Stimulated activated naive CD8-positive, alpha-beta T cell treated with anti-CD3 and anti-CD28 coated beads, Interleukin-15, Interleukin-2, amounts not matched to agents 100 U/mL and 50 U/mL, for 24 hours (primary cell): ENCODE results near the gene DLGAP1.
"Not testable (repeated sequence)": the region's sequence is repeated elsewhere in the genome, so short reads cannot be mapped to it uniquely, and the experiment has no call there.

Experiments
- ATAC-seq: fragments of 150-1000 bp; cut with Tn5 transposase; one replicate; pipeline ENCODE4 v1.10.0; 2021
- DNase-seq: peaks from one replicate; pipeline ENCODE4 v3.0.0; 2021

The DLGAP1 gene

DNA sequence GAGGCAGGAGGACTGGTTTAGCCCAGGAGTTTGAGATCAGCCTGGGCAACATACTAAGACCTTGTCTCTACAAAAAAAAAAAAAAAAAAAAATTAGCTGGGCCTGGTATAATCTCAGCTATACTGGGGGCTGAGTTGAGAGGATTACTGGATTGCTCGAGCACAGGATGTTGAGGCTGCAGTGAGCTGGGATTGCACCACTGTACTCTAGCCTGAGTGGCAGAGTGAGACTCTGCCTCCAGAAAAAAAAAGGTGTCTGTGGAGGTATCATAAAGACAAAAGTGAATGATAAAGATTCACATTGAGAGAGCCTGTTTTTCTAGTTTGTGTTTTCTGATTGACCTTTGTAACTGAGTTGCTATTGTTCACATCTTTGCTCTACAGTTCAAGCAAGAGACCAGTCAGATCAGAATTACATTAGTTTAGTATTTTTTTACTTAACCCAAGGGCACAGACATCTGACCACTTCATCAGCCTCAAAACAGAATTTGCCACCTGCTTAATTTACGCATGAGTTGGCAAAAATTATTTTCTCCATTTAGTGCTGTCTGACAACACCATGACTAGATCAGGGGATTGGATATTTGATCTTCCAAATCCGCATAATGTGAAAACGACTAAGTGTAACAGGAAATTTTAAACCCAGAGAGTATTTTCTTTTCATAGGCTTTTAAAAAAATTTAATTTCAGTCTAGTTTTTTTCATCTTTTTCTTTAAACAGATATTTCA is 734.1 kb downstream of the DLGAP1 start:
- DNase-seq (no peak), ATAC-seq (no peak)

DNA sequence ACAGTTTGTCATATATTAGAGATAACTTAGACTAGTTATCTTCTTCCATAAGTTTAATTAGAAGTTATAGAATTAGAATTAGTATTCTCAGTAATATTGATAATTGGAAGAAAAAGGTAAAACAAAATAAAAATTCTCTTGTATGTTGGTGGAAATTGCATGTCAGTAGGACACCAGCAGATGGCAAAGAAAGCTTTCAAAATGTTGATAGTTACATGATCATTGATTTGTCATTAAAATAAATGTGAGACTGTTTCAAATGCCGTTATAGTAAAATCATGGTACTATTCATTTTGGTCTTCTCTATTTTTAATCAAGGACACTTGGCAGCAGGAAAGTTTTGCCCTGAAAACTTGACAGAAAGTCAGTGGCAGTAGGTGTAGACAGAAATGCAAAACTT is 734.9 kb downstream of the DLGAP1 start:
- DNase-seq = no peak
- ATAC-seq = no peak

DNA sequence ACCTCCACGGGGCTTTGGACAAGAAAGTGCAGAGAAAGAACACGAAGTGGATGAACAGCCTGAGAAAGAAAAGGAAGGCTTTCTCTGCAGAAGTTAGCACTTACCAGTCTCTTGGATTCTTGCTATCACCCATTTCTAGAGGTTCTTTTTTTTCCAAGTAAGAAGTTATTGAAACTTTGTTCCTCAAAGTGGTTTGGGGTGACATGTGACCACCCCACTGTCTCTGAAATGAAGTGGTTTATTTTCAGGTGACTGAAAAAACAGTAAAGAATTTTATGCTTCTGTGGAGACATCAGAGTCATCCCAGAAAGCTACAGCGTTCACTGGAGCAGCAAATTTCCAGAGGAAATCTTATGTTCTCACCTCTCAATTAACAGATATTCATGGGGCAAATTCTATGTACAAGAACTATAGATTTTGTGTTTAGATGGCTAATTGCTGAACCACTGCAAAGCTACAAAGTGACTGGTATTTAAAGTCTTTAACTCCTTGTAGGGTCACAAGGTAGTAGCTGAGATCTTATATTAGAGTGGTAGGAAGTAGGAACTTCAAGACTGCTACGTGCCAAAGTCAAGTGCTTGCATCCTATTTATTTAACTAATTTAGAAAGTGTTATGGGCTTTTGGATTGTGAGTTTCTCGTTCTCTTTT is 737.6 kb downstream of the DLGAP1 start:
- DNase-seq (no peak), ATAC-seq (no peak)

DNA sequence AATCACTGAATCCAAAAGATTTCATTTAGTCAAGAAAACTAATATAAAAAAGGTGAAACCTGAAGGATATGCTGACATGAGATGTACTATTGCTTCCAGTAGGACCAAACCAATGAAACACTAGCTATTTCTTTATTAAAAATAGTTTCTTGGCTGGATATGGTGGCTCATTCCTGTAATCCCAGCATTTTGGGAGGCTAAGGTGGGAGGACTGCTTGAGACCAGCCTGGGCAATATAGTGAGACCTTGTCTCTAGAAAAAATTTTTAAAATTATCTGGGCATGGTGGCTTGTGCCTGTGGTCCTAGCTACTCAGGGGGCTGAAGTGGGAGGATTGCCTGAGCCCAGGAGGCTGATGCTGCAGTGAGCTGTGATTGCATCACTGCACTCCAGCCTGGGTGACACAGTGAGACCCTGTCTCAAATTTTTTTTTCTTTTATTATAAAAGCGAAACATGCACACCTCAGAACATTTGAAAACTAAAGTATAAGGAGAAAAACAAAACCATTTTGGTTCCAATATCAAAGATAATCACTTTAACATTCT is 738.9 kb downstream of the DLGAP1 start:
- ATAC-seq = no peak
- no peak for DNase-seq

DNA sequence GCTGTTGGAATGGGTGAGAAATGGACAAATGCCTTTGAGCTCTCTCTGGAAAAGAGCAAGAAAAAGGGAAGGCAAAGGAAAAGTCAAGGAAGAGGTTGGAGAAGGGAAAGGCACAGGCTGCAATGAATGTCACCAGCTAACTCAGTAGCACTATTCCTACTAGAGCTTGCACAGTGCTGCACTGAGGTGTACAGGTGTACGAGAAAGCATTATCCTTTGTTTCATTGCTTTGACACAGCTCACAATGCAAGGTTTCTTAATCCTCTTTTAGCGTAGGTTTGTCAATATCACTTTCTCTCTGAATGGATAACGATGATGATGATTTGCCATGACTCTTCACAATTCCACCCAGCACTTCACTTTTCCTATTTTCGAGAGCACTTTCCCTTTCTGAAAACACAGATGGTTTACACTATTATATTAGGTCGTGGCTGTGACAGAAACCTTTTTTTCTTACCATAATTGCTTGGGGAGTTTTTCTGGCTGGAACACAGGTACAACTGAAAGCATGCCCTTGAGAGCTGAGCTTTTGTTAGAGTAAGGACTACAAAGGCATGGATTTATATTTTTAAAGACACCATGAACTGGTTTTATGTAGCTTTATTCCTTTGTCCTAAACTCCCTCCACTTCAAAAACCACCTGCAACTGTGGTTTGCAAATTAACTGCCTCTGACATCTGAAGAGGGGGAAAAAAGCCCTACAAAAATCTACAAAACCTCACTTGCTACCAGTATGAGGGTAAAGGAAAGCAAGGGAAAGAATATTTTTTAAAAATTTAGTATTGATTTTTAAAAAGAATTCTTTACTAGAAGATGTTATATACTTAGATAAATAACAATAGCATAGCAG is 739.7 kb downstream of the DLGAP1 start:
- DNase-seq = no peak
- no peak for ATAC-seq

DNA sequence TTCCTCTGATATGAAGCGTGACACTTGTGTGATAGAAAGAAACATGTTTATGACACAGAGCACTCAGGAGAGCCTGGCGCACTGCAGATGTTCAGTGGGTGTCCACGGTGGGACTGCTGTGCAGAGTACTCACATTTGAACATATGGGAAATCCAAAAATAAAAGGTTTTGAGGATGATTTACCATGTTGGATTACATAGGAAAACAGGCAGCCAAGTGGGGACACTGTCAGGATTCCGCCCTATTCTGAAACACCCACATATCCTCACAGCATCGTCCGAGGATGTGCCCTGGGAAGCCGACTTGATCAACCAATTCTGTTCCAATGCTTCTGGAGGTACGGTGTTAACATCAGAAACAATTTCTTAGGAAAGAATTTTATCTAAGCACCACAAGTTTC is 741.4 kb downstream of the DLGAP1 start:
- DNase-seq (no peak), ATAC-seq (no peak)

DNA sequence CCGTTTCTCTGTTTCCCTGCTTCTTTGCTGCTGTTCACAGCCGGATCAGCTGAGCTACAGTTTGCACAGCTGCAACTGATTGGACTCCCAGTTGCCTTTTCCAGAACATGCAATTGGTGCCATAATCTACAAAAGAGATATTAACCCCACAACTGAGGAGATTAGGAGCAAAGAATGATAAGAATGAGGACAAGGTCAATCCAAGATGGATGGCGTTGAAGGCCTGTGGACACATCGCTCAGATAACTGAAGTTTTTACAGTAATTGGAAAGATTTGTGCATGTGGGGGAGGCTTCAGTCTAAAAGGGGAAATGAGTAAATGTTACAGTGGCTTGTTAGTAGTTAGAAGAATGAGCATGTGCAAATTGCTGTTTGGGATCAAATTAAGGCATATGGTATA is 741.9 kb downstream of the DLGAP1 start:
- ATAC-seq = no peak
- DNase-seq = no peak

DNA sequence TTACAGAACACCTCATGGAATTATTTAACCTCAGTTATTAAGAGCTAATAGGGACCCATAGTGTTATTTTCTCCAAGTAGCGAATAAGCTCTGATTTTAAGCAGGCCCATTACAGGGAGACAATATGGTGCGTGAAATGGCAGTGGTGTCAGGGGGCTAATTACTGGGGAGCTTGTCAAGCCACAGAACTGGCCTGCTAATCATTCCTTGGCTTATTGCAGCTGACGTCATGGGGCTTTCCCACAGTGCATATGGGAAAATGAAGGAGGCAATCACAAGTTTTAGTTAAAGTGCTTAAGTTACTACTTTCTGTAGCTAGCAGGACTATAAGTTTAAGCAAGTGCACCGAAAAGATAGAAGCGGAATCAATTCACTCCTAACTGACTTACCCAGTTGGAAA is 742.6 kb downstream of the DLGAP1 start:
- ATAC-seq = no peak

DNA sequence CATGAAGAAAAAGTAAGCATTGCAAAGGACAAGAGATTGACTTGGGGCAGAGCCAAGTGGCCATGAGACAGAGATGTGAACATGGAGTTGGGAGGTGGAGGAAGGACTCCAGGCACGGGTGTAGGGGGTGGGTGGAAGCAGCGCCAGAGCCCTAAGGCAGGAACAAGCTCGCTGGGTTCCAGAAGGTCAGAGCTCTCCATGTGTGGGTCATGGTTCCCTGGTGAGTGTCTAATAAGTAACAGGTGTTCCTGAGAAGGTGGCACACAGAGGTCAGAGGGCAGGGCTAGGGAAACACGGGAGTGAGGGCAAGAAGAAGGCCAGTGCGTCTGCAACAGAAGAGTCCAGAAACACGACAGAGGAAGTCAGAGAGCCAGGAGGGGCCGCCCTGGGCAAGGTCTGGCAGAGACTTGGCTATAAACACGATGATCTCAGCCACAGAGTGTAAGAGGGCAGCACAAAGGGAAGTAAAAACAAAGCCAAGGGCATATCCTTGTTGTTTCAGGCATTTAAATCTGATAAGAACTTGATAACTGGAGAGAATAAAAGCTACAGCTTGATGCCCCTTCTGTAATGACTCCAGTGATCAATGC is 744.3 kb downstream of the DLGAP1 start:
- DNase-seq (no peak), ATAC-seq (no peak)

More for the DNA sequence above, 742.6 kb downstream of the DLGAP1 start:
- DNase-seq = no peak

DNA sequence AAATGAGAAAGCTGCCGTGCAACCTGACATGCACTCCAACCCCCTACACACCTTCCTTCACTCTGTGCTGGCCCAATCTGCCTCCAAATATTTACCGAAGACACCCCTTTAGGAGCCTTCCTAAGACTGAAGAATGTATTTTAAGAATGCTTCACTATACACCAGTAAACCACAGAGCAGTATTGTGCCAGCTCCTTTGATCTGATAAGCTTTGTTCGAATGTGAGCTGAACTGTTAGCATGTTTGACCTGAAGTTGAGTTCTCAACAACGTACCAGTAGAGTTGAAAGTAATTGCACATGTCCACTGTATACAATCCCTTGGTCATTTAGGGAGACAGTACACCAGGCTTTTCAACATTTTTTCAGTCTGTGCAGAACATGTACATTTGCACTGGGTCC is 745.9 kb downstream of the DLGAP1 start:
- no peak for ATAC-seq
- DNase-seq = no peak

DNA sequence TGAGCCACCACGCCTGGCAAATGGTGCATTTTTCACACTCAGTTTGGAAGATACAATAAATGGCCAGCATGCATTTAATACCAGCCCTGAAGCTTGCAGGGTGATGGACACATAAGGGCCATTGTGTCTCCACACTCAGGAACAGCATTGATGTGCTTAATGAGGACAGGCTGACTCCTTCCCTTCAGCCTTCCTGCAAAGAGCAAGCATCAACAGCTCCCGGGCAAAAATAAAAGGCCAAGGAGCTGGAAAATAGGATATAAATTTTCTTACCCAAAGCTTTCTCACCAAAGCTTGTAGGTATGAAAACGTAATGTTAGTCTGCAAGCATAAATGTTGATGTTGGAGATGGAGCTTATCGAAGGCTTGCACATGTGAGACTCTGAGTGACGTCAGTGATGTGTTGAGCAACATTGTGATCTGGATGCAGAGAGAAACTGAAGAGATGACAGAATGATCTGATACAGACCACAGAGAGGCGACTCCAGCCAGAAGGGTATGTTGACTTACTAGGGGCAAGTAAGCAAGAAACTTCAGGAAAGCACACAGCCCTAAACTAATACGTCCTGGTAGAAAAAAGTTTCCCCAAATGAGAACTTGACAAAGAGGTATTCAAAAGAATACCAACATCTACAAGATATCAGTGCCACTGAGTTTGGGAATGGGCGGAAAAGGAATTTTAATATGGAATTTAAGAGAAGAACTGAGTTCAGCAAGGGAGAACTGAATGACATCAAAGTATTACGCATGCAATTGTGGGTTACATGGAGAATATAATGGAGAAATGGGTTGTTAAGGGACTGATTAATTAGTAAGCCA is 748.6 kb downstream of the DLGAP1 start:
- no peak for DNase-seq
- ATAC-seq = no peak

DNA sequence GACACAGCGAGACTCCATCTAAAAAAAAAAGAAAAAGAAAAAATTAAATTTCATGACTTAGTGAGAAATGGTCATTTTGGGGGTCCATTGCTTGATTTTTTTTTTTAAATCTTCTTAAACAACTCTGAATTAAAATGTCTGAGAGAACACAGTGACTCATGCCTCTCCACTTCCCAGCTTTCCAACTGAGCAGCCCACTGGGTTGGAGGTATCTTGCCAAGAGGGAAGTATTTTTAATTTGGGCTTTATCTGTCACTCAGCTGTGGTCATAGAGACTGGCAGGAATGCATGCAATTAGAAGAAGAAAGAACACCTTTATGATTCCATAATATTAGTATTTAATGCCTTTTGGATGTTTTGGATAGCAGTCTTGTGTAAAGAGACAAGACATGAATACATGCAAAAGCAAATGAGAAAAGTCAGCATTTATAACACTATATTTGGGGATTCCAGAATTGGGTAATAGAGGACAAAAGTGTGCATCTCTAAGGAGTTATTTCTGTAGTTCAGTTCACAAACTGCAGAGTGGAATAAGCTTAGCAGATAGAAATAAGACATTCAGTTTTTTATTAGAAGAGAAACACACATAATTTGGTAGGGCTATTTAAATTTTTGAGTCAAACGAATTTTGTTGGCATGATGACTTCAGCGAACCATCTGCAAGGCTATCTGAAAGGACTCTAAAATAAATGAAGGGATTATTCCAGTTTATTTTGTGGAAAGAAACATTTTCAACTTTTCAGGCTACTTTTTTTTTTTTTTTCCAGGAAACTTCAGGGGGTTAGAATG is 750.4 kb downstream of the DLGAP1 start:
- ATAC-seq (no peak), DNase-seq (no peak)

DNA sequence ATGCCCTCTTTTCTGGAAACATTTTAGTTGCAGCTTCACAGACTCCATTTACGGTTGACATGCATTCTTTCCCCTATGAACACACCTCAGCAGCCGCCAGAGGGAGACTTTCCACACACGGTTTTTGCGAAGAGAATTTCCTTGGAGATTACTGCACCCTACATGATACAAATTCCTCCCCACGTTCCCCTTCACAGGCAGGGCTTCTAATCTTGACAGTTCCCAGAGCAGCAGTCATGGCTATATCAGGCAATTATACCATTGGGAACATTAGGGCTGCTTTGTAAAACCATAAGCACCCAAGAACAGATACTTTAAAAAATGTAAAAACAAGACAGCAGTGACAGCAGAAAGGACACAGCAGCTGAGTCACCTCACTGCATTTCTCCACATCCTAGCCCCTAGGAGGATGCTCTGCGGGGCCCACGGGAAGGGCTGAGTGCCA is 751.4 kb downstream of the DLGAP1 start:
- peak; percentile 23 for DNase-seq
- no peak for ATAC-seq

DNA sequence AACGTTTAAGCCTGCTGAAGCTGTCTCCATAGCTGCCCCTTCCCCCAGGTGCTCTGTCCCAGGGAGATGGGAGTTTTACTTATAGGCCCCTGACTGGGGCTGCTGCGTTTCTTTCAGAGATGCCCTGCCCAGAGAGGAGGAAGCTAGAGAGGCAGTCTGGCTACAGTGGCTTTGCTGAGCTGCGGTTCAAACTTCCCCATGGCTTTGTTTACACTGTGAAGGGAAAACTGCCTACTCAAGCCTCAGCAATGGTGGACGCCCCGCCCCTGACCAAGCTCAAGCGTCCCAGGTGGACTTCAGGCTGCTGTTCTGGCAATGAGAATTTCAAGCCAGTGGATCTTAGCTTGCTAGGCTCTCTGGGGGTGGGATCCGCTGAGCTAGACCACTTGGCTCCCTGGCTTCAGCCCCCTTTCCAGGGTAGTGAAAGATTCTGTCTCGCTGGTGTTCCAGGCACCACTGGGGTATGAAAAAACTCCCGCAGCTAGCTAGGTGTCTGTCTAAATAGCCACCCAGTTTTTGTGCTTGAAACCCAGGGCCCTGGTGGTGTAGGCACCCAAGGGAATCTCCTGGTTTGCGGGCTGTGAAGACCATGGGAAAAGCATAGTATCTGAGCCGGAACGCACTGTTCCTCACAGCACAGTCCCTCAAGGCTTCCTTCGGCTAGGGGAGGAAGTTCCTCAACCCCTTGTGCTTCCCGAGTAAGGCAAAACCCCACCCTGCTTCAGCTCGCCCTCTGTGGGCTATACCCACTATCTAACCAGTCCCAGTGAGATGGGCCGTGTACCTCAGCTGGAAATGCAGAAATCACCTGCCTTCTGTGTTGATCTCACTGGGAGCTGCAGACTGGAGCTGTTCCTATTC is 755.2 kb downstream of the DLGAP1 start:
- ATAC-seq, DNase-seq: not testable (repeated sequence)

DNA sequence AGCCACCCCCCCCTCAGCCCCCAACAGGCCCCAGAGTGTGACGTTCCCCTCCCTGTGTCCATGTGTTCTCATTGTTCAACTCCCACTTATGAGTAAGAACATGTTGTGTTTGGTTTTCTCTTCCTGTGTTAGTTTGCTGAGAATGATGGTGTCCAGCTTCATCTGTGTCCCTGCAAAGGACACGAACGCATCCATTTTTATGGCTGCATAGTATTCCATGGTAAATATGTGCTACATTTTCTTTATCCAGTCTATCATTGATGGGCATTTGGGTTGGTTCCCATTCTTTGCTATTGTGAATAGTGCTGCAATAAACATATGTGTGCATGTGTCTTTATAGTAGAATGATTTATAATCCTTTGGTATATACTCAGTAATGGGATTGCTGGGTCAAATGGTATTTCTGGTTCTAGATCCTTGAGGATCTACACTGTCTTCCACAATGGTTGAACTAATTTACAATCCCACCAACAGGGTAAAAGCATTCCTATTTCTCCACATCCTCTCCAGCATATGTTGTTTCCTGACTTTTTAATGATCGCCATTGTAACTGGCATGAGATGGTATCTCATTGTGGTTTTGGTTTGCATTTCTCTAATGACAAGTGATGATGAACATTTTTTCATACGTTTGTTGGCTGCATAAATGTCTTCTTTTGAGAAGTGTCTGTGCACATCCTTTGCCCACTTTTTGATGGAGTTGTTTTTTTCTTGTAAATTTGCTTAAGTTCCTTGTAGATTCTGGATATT is 760.9 kb downstream of the DLGAP1 start:
- ATAC-seq = not testable (repeated sequence)

DNA sequence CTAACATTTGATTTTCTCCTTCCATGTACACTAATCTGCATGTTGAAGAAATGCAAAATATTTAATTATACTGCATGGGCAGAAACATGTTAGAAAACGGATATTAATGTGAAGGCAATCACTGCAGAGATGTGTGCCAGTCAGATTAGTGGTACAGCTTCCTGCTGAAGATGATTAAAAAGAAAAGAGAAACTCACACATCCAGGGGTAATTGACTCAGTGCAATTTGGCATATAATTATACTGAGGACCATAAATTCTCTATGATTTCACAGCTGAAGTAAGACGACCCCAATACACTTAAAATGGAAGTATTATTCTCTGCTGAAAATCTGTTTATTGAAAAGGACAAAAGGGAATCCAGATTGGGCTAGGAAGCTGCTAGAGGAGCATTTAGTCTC is 761.7 kb downstream of the DLGAP1 start:
- DNase-seq (no peak), ATAC-seq (no peak)

More for the DNA sequence above, 760.9 kb downstream of the DLGAP1 start:
- not testable (repeated sequence) for DNase-seq

DNA sequence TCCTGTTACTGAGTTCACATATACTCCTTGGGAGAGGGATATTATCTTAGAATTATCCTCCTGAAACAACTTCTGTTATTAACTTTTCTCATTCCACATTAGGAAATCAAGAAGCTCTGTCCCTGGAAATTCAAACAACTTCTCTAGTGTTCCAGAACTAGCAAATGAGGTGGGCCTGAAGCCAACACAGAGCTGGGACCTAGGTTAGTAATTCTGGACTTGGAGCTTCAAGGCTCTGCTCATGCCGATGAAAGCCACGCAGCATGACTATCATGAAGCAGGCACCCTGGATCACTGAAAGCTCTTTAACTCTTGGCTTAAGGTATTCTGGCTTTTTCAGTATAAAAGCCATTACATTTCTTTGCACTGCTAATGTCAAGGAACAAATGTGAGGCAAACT is 762.4 kb downstream of the DLGAP1 start:
- no peak for DNase-seq
- no peak for ATAC-seq

DNA sequence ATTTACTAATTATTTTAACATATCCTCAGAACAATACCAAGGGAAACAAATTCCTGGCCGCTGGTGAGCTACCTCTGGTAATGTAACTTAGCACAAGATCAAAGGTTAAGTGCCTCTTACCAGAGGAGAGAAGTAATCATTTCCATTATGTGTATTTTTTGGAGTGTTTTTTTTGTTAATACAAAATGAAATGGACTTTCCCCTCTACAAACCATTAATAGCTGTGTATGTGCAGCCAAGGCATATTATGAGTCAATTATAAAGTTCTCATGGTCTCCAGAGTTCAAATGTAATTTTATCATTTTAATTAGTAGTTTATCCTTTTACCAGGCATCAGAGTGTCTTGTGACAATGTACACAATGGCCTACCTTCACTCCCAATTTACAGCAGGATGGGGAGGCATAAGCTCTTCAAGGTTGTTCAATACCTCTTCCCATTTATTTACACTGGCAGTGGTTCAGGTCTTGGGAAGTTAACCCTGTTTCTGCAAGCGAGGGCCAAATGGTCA is 762.9 kb downstream of the DLGAP1 start:
- DNase-seq (no peak), ATAC-seq (no peak)

DNA sequence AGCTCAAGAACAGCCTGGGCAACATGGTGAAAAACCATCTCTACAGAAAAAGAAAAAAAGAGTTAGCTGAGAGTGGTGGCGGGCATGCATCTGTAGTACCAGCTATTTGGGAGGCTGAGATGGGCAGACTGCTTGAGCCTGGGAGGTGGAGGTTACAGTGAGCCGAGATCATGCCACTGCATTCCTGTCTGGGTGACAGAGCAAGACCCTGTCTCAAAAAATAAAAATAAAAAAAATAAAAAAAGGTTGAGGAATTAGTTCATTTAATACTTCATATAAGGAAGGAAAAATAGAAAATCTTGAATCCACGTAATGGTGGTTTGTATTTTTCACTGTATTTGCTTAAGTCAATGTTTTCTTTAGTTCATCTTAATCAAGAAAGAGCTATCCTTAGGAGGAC is 763.4 kb downstream of the DLGAP1 start:
- no peak for DNase-seq
- no peak for ATAC-seq
